SIG-M5 (cell line): ENCODE results near the gene OR51E1.

ENCODE experiments used
- DNase-seq: peaks from one replicate; lab custom pipeline; 2025; lab: John Stamatoyannopoulos, UW

The OR51E1 gene

DNA sequence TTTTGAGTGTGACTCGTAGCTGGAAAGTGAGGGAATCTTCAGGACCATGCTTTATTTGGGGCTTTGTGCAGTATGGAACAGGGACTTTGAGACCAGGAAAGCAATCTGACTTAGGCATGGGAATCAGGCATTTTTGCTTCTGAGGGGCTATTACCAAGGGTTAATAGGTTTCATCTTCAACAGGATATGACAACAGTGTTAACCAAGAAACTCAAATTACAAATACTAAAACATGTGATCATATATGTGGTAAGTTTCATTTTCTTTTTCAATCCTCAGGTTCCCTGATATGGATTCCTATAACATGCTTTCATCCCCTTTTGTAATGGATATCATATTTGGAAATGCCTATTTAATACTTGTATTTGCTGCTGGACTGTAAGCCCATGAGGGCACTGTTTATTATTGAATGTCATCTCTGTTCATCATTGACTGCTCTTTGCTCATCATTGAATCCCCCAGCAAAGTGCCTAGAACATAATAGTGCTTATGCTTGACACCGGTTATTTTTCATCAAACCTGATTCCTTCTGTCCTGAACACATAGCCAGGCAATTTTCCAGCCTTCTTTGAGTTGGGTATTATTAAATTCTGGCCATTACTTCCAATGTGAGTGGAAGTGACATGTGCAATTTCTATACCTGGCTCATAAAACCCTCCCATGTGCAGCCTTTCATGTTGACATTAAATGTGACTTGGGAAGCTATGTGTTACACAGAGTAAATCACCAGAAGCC, 11.0 kb downstream of the OR51E1 start:
- DNase-seq = no peak

DNA sequence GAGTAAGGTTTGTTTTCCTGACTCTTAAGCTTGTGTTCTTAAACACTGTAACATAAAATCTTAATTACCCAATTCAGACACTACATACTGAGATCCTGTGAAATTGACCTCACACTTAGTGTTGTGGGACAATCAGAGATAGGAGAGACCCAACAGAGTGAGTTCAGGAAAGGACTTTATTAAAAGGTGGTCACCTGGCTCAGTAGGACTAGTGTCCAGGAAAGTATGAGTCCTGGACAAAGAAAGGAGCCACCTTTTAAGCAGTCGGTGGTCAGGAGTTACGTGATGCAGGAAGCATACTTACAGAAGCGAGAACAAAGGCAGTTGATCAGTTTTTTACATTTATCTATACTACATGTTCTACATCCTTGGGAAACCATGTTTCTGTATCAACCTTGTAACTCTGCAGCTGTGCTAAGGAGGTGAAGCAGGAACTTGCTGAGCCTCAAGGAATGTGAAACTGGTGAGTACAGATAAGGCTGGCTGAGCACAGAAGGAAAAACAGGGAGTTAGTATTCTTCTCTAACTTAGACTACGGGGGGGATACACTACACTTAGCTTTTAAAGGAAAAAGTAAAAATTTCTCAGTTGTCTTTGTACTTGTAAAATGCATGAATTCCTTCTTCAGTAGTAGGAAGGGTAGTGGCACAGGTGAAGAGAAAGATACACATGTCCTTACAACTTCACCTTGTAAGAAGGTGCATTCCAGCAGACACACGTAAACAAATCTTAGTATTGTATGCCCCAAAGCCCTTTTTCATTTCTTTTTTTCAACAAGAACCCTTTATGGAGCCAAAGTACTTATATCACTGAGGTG, 15.1 kb downstream of the OR51E1 start:
- no peak for DNase-seq

DNA sequence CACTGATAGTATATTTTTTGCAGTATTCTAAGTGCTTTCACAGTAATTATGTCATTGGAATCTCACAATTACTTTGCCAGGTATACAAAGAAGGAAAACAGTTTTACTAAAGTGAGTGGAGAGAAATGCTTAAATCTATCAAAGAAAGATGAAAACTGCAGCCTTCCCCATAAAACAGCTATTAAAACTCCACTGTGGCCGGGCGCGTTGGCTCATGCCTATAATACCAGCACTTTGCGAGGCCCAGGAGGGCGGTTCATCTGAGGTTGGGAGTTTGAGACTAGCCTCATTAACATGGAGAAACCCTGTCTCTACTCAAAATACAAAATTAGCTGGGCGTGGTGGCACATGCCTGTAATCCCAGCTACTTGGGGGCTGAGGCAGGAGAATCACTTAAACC, 19.1 kb downstream of the OR51E1 start:
- no peak for DNase-seq

DNA sequence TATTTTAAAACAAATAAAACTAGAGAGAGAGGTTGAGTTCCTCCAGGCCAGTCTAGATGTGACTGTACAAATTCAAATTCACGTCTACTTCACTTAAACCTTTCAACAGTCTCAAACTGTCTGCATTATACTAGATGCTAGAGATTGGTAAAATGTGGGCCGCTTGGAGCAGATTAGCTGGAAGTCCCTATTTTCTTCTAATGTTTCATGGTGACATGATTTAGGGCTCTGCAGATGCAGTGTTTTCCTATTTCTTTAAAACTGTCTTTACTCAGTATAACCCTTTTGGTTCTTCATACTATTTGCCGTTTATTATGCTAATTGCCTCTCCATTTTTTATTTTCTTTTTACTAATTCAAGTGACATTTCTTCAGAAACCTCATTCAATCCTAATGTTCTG, 20.4 kb downstream of the OR51E1 start:
- DNase-seq = no peak

DNA sequence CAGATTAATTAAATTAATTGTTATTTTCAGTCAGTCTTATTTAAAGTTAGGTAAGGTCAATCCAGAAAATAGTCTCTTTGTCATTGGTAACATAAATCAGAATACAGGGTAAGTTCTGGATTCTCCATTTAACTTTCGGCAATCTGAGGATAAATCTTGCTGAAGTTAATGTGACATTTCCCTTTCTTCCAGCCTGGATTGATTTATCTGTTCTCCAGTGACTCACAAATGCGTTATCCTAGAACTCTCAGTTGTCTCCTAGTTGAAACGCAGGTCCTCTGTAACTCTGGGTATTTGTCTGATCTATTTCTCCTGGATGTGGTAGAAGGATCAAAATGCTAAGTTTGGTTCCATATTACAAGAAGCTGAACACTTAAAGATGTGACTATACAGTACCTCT, 21.0 kb downstream of the OR51E1 start:
- DNase-seq = no peak

DNA sequence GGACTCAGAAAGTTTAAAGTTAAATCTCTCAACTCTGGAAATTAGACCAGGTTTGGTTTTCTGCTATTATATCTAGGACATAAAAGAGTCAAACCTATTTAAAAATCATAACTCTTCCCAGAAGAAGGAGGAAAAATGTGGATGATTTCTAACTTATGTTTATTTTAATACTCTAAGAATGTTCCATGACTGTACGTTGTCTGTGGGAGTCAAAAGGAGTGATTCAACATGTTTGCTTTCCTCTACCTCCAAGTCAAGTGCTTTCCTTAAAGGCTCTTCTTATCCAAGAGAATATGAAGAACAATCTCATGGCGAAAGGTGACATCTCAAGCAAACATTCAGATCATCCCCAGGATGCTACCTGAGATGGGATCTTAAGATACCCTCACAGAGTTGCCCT, 21.6 kb downstream of the OR51E1 start:
- no peak for DNase-seq

DNA sequence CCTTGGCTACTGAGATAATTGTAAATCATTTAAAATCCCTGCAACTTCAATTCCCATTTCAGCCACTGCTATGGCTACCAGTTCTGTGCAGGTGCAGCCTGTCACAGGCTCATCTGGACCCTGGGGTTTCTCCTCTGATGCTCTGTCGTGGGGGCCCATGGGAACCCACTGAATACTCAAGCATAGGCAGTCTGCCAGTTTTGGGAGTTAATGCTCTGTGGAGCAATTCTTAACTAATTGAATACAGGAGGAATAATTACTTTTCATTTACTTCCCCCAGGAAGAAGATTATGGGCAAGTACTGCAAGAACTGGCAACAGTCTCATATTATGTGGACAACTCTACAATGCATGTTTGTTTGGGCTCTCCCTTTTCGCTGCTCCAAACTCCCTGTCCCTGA, 28.0 kb downstream of the OR51E1 start:
- DNase-seq = no peak

DNA sequence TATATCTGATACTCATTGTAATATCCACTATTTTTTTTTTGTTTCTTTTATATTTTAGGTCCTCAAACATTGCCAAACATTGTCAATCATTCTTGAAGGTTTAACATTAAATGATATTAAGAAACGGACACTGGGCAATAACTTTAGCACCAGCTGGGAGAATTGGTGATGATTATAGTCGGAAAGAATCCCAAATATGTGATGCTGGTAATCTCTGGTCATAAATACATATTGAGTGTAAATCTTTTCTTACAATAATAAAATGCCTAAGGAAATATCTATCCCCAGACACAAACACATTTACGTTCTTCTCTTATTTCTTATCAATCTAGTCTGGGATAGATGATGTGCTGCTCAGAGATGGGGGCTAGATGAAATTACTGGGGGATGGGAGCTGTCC, 28.7 kb downstream of the OR51E1 start:
- DNase-seq = no peak

DNA sequence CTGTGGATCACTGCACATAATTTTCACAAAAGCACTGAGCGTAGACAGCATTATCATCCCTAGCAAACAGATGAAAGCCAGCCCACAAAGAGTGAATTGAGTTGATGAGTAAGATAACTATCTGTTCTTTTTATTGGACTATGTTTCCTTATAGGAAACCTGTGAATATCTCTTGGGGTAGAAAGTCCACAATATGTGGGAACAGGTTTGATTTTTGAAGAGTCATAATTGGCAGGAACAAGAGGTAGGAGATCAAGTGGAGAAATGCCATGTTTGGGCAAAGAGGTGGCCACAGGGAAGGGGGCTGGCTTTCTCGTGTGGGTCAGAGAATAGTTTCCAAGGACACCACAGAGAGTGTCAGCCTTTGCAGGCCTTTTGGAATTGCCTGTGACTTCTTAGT, 30.0 kb downstream of the OR51E1 start:
- no peak for DNase-seq

DNA sequence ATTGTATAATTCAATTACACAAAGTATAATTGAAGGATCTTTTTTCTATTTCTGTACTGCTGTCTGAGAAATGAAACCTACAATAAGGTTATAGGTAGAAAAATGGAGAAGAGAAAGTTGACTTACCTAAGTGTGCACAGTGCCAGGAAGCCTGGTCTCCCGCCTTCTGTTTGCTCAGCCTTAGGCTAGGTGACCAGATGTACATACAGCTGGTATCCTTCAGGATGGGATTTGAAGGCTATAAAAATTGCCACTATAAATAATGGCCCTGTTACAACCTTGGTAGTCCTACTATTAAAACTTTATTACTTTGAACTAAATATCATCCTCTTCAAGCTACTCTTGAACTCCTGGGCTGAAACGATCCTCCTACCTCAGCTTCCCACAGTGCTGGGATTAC, 34.2 kb downstream of the OR51E1 start:
- DNase-seq = no peak

DNA sequence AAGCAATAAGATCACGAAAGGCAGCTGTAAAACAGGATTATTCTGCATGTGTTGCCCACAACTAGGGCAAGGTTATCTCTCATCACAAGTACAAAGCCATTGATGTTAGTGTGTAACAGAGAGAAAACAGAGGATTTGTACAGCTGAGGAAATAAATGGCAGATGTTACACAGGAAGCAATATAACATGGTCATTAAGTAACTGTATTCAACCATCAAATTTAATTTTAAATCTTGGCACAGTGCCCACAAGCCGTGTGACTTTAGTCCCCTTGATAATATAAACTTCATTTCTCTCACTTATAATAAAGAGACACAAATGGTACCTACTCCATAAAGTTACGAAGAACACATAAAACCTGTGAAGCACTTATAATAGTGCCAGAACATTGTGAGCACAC, 36.6 kb downstream of the OR51E1 start:
- DNase-seq = no peak

DNA sequence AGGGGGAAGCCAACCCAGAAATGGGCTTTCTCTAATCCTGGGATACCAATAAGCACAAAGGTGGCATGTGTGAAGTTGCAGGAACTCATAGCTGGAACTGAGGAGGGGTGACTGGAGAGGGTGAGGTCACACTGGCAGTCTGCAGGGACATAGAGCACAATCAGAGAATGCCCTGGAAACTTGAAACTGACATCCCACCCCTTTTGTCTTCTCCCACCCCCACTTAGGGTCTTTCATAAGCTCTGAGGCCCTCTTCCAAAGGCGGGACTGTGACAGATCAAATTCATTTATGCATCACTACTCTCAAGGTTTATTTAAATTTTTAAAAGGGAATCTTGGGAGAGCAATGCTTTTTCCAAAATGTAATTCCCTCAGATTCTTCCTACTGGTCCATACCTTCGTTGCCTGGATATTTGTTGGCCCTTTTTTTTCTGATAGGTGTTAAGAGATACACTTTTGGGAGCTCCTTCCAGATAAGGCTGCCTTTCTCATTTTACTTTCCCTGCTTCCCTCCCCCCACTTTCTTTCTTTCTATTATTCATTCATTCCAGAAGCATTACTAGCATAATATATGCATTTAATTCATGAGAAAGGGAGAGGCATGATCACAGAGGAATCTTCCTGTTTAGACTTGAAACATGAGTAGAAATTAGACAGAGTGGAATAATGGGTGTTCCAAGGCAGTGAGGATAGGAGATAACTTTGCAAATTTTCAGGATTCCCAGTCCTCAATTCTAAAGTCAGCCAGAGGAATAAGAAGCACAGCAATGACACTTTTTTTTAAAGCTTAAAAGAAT, 39.0 kb downstream of the OR51E1 start:
- no peak for DNase-seq

DNA sequence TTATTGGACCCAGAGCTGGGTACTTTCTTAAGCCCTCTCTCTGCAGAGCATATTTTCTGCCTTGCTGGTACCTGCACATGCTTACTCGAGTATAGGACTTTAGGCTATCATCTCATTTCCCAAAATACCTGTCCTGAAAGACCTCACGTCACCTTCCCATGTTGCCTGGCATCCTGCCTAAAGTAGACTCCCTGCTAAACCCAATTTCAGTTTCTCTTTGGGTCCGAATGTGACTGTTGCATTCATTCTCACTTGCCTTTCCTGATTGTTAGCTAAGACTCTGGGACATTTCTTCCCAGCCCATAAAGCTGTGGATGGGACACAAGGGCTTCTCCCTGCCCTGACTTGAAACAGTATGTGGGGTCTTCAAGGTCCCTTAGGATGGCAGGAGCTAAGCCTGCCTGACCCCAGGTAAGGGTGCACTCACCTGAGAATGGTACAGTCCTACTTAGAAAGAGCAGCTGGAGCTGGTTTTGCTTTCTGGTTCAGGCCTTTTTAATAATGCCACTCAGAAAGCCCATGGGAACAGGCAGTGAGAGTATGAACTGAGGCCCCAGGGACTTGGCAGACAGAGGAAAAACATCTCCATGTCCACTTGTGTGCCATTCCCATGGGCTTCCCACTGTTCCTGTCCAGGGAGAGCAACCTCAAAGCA, 41.0 kb downstream of the OR51E1 start:
- DNase-seq = no peak

DNA sequence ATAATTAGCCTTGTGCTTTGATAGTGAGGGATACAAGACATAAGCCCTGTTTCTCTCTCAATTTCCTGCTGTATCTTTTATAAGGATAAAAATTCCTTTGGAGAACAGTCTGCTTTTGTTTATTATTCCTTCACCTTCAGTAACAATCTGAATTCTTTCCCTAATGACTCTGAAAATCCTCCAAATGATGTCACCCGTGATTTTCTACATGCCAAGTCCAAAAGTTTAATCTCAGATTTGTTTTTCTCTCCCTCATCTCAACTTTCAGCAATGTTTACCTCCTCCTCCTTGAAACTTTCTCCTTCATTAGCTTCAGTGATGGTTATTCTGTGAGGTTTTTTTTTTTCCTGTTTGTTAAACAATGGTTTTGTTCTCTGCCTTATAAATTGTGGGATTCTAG, 51.7 kb downstream of the OR51E1 start:
- DNase-seq = no peak

DNA sequence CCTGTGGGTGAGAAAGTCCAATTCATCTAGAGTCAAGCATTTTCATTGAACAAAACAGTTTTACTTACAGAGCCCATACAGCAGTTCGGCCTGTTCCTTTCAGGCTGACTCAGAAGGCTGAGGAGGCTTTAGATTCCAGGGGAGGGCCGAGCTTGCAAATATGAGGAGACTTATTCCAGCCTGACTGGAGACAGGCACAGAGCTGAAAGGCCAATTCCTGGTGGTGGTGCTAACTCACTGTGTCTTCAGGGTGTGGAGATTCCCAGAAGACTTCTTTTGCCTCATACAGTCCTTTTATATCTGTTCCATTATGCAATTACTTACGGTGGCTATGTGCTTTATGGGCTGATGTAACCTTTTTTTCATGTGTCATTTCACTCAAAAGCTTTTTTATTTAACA, 53.8 kb downstream of the OR51E1 start, which contains the start of gene OR51E2:
Gene OR51E2, minus strand, starts transcription at position 269 of the 400 bp plus-strand sequence. CDS start 15,142 bp downstream, outside the sequence.
- DNase-seq = no peak

DNA sequence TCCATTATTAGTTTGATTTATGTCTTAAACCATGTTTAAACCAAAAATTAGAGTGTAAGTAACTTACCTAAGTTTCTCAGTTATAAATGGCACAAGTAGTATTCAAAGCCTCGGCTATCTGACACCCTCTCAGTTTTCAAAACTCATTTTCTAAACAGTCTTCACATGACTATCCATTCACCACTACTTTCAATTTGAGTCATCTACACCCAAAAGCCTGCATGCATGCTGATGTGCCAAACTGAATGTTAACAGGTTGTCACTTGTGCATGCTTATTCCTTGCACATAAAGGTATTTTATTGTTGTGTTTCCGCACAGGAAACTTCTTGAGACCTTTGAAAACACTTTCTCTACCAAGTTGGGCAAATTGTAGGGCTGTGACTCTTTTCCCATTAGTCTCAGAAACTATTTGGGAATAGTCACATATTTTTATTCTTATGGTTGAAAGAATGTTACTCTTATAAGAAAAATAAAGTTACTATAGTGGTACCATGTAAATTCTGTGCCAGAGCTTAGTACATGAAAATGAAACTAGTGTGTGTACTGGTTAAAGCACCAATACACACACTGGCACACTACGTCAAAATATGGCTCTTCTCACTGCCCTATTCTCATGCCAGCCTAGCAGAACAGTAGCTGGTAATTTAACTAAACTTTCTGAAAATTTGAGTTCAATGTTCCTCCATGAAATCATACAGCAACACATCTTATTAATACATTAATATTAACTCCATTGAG, 56.1 kb downstream of the OR51E1 start:
- no peak for DNase-seq

DNA sequence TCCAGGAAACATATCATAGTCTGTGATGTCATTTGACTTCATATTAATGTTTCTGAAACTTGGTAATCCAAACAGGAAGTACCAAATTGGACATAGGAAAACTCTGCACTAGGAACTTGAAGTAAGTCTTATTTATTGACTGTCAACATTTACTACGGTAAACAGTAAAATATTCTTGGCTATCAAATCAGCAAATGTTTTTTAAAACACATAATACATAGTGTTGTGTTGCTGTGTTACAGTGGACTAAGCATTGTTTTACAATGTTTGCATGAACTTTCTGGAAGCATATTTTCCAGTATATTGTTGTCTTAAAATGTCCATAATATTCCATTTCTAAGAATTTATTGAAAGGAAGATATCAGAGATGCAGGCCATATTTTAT, 56.6 kb downstream of the OR51E1 start:
- no peak for DNase-seq

DNA sequence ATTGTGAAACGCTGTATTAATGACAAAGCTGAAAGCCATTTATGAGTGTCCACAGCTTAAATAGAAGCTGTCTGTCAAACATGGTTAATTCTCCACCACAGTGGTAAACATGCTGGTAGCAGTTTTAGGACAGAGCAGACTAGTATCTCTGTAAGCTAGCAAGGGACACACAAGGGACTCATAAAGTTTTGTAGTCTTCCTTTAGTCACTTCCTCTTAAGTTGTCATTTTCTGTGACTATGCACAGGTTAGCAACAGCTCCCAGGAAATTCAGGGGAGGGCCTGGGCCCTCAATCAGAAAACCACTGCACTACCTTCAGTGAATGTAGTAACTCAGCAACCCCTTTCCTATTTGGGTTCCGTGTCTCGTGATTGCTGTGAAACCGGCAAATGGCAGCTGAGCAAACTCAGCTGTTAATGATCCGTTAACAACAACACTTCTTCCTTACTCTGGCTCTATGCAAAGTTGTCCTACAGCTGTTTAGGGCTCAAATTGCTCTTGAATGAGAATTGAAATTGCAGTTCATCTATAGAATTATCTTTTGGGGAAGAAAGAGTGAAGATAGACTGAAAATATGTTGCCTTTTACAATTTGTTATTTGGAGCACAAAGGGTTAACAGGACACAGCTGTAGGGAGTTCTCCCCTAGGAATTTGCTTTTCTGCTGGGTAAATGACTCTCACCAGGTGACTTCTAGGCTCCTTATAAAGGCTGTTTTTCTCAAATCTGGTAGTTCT, 60.4 kb downstream of the OR51E1 start, which contains the start of gene MMP26:
Gene MMP26, plus strand, starts transcription at position 731 of the 736 bp plus-strand sequence.
- DNase-seq = no peak

DNA sequence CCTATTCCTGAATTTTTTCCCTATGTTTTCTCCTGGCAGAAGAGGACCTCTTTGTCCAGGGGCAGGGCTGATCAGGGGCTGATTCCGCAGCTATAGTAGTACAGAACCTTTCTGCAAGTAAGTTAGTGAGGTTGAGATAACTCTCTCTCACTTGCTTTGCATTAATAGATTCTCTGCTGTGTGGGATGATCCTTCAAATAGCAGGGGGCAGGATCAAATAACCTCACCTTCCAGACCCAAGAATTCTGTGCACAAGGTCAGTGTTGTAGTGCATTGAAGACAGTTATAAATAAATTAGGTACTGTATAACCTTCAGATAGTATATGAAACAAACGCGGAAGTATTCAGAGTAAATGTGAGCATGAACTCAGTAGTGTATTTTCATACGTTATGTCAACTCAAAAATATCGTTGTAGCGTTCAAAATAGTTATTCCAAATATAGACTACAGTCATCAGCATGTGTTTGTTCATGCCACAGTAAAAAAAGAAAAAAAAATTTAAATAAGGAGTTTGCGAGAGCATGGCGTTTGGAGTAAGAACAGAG, 61.1 kb downstream of the OR51E1 start:
- DNase-seq = no peak
